IMR-90 (cell line): ENCODE data around the gene S100Z. TPM values are rescaled to one million over a fixed set of nuclear protein-coding genes. Genes with fewer than 3 reads are reported as not detected.
A peak's percentile ranks its signal among the peaks of the same experiment; 100 is the strongest.

Experiments
- ATAC-seq: fragments of 200-7000 bp; cut with Tn5 transposase; 2 replicates; pipeline ENCODE4 v1.9.1; 2020; ENCODE audit warnings: low read depth, mild to moderate bottlenecking, moderate library complexity
- BruUV-seq: library from RNA; stranded (reverse); fragments of 400-500 nt; replicated peaks from 2 replicates; lab custom pipeline; 2021; lab: Mats Ljungman, UMichigan
- CTCF ChIA-PET: fragments of 300-600 bp; formaldehyde crosslinking; extraction: SDS; loops from one replicate; lab custom pipeline; 2021; ENCODE audit warnings: antibody characterized with exemption; lab: Yijun Ruan, JAX
- POLR2A ChIA-PET: fragments of 300-600 bp; sonication (Branson Sonifier 250); formaldehyde crosslinking; loops from one replicate; lab custom pipeline; 2022; ENCODE audit warnings: antibody characterized with exemption; ENCODE audit not compliant: unreplicated experiment; lab: Charles Lee
- DNase-seq: peaks from one replicate; pipeline ENCODE4 v3.0.0; 2013
- H2AFZ ChIP-seq: replicated peaks from 2 replicates; pipeline ENCODE3; 2013; ENCODE audit warnings: low read length, mild to moderate bottlenecking; ENCODE audit not compliant: poor library complexity
- H2AK5ac ChIP-seq: 2 replicates; pipeline ENCODE4 v1.6.1; 2013; ENCODE audit warnings: low read depth, low read length, inconsistent platforms
- H2AK9ac ChIP-seq: replicated peaks from 2 replicates; pipeline ENCODE3; 2013; ENCODE audit warnings: mild to moderate bottlenecking, low read depth, low read length, moderate library complexity; ENCODE audit not compliant: poor library complexity
- H2BK120ac ChIP-seq: 2 replicates; pipeline ENCODE4 v1.6.1; 2013; ENCODE audit warnings: low read depth, low read length, inconsistent platforms
- H2BK15ac ChIP-seq: 3 replicates; pipeline ENCODE4 v1.6.1; 2013; ENCODE audit warnings: low read depth, low read length, inconsistent platforms
- H2BK20ac ChIP-seq: 2 replicates; pipeline ENCODE4 v1.6.1; 2013; ENCODE audit warnings: low read depth, mild to moderate bottlenecking, inconsistent platforms, low read length, moderate library complexity
- H2BK5ac ChIP-seq: 2 replicates; pipeline ENCODE4 v1.6.1; 2013; ENCODE audit warnings: mild to moderate bottlenecking, low read depth, low read length, inconsistent platforms; ENCODE audit not compliant: poor library complexity, severe bottlenecking
- H3K14ac ChIP-seq: replicated peaks from 2 replicates; pipeline ENCODE4 v1.6.1; 2013; ENCODE audit warnings: low read depth, low read length, inconsistent platforms
- H3K18ac ChIP-seq: 2 replicates; pipeline ENCODE4 v1.6.1; 2013; ENCODE audit warnings: low read depth, low read length, control low read depth
- H3K23ac ChIP-seq: 2 replicates; pipeline ENCODE4 v1.6.1; 2013; ENCODE audit warnings: low read depth, low read length, inconsistent platforms
- H3K27ac ChIP-seq: 2 replicates; pipeline ENCODE4 v1.5.1; 2013; ENCODE audit warnings: mild to moderate bottlenecking, control low read depth, low read length; ENCODE audit not compliant: insufficient read depth
- H3K27me3 ChIP-seq: 2 replicates; pipeline ENCODE4 v1.6.1; 2013; ENCODE audit warnings: low read length; ENCODE audit not compliant: control insufficient read depth, insufficient read depth
- H3K36me3 ChIP-seq: 2 replicates; pipeline ENCODE4 v1.6.1; 2013; ENCODE audit warnings: low read length, mixed read lengths; ENCODE audit not compliant: control insufficient read depth, insufficient read depth
- H3K4ac ChIP-seq: 2 replicates; pipeline ENCODE4 v1.6.1; 2013; ENCODE audit warnings: low read depth, low read length, inconsistent platforms
- H3K4me1 ChIP-seq: 2 replicates; pipeline ENCODE4 v1.6.1; 2013; ENCODE audit warnings: low read length, mixed read lengths; ENCODE audit not compliant: control insufficient read depth, insufficient read depth
- H3K4me2 ChIP-seq: 2 replicates; pipeline ENCODE4 v1.6.1; 2013; ENCODE audit warnings: low read depth, mild to moderate bottlenecking, control low read depth, low read length, moderate library complexity
- H3K4me3 ChIP-seq: 2 replicates; pipeline ENCODE4 v1.5.1; 2013; ENCODE audit warnings: low read depth, mild to moderate bottlenecking, control low read depth, low read length, moderate library complexity; ENCODE audit not compliant: insufficient read depth
- H3K56ac ChIP-seq: 2 replicates; pipeline ENCODE4 v1.6.1; 2013; ENCODE audit warnings: low read length, inconsistent platforms; ENCODE audit not compliant: insufficient read depth; ENCODE audit errors: extremely low read depth
- H3K79me1 ChIP-seq, 2 experiments: 2 replicates each; pipeline ENCODE4 v1.6.1; 2013; ENCODE audit warnings: low read length in 2 of 2, inconsistent platforms in 1 of 2, low read depth in 1 of 2
- H3K9ac ChIP-seq: 2 replicates; pipeline ENCODE4 v1.6.1; 2013; ENCODE audit warnings: low read depth, low read length, control low read depth
- H3K9me1 ChIP-seq: 2 replicates; pipeline ENCODE4 v1.6.1; 2013; ENCODE audit warnings: low read length, inconsistent platforms; ENCODE audit not compliant: insufficient read depth
- H3K9me3 ChIP-seq: 2 replicates; pipeline ENCODE4 v1.6.1; 2013; ENCODE audit warnings: low read length; ENCODE audit not compliant: control insufficient read depth, insufficient read depth
- H4K20me1 ChIP-seq: 2 replicates; pipeline ENCODE4 v1.6.1; 2013; ENCODE audit warnings: low read length, inconsistent platforms; ENCODE audit not compliant: insufficient read depth
- H4K5ac ChIP-seq: 2 replicates; pipeline ENCODE4 v1.6.1; 2013; ENCODE audit warnings: mild to moderate bottlenecking, low read depth, low read length, control low read depth
- H4K8ac ChIP-seq, 2 experiments: 2 replicates each; pipeline ENCODE4 v1.6.1; 2013; ENCODE audit warnings: low read depth in 2 of 2, low read length in 2 of 2, control low read depth in 1 of 2, inconsistent platforms in 1 of 2
- H4K91ac ChIP-seq: 2 replicates; pipeline ENCODE4 v1.6.1; 2013; ENCODE audit warnings: low read depth, low read length, inconsistent platforms; ENCODE audit not compliant: insufficient read depth
- BHLHE40 ChIP-seq: fragments of 150-350 bp; IDR thresholded peaks from 2 replicates; pipeline ENCODE4 v1.6.1; 2016; ENCODE audit warnings: mild to moderate bottlenecking, low read depth, low read length
- CEBPB ChIP-seq: IDR thresholded peaks from 2 replicates; pipeline ENCODE4 v1.6.1; 2012; ENCODE audit warnings: low read depth, low read length, improper control_type of control experiment
- CHD1 ChIP-seq: IDR thresholded peaks from 2 replicates; pipeline ENCODE4 v1.6.1; 2012; ENCODE audit warnings: low read depth, low read length, improper control_type of control experiment
- CTCF ChIP-seq: conservative IDR thresholded peaks from 2 replicates; pipeline ENCODE4 v1.5.1; 2012; ENCODE audit warnings: mild to moderate bottlenecking, low read depth, low read length, improper control_type of control experiment
- ELK1 ChIP-seq: fragments of 150-350 bp; IDR thresholded peaks from 2 replicates; pipeline ENCODE4 v1.6.1; 2016; ENCODE audit warnings: low read depth, mild to moderate bottlenecking, low read length, moderate library complexity, borderline replicate concordance
- FOS ChIP-seq: fragments of 150-350 bp; IDR thresholded peaks from 2 replicates; pipeline ENCODE4 v1.6.1; 2016; ENCODE audit warnings: low read depth, low read length
- MAFK ChIP-seq: IDR thresholded peaks from 2 replicates; pipeline ENCODE4 v1.6.1; 2012; ENCODE audit warnings: low read depth, low read length, improper control_type of control experiment
- MAZ ChIP-seq: IDR thresholded peaks from 2 replicates; pipeline ENCODE4 v1.6.1; 2012; ENCODE audit warnings: low read depth, mild to moderate bottlenecking, low read length, improper control_type of control experiment, moderate library complexity, borderline replicate concordance
- MXI1 ChIP-seq: IDR thresholded peaks from 2 replicates; pipeline ENCODE4 v1.6.1; 2012; ENCODE audit warnings: low read depth, mild to moderate bottlenecking, low read length, moderate library complexity, borderline replicate concordance
- NFE2L2 ChIP-seq: fragments of 150-350 bp; IDR thresholded peaks from 2 replicates; pipeline ENCODE4 v1.6.1; 2016; ENCODE audit warnings: low read depth, mild to moderate bottlenecking, low read length
- POLR2A ChIP-seq: IDR thresholded peaks from 2 replicates; pipeline ENCODE4 v1.6.1; 2012; ENCODE audit warnings: mild to moderate bottlenecking, low read depth, low read length
- RAD21 ChIP-seq: IDR thresholded peaks from 2 replicates; pipeline ENCODE4 v1.6.1; 2012; ENCODE audit warnings: low read length, improper control_type of control experiment
- RCOR1 ChIP-seq: IDR thresholded peaks from 2 replicates; pipeline ENCODE4 v1.6.1; 2012; ENCODE audit warnings: mild to moderate bottlenecking, low read length, improper control_type of control experiment; ENCODE audit not compliant: insufficient replicate concordance
- RFX5 ChIP-seq: IDR thresholded peaks from 2 replicates; pipeline ENCODE4 v1.8.0; 2012; ENCODE audit warnings: low read depth, mild to moderate bottlenecking, low read length, moderate library complexity
- SMC3 ChIP-seq: fragments of 150-350 bp; IDR thresholded peaks from 2 replicates; pipeline ENCODE4 v1.6.1; 2016; ENCODE audit warnings: low read depth, mild to moderate bottlenecking, antibody characterized with exemption, low read length, moderate library complexity
- USF2 ChIP-seq: fragments of 150-350 bp; IDR thresholded peaks from 2 replicates; pipeline ENCODE4 v1.6.1; 2017; ENCODE audit warnings: mild to moderate bottlenecking, antibody characterized with exemption, low read length, low read depth
- WGBS, 2 experiments: methylation state at CpG; one replicate each; pipeline versions ENCODE4 v1.1.5 to v1.1.7; 2013; ENCODE audit warnings: missing lambda C conversion rate in 2 of 2; ENCODE audit not compliant: insufficient read length in 1 of 2; ENCODE audit errors: extremely low coverage in 2 of 2; 5-methylcytosine and 5-hydroxymethylcytosine counted together
- dilution Hi-C: fragments of 300-500 bp; cut with HindIII; formaldehyde crosslinking; loops from one replicate; pipeline ENCODE4 v1.14.3; 2018; ENCODE audit warnings: low sequenced_read_pairs; ENCODE audit not compliant: unreplicated experiment
- in situ Hi-C: fragments of 300-500 bp; cut with MboI; formaldehyde crosslinking; loops from 3 replicates; pipeline ENCODE4 v1.14.3; 2019; ENCODE audit warnings: low sequenced_read_pairs, inconsistent platforms, mixed read lengths
- intact Hi-C: fragments of 100-400 bp; cut with micrococcal nuclease; formaldehyde crosslinking; loops from 2 replicates; pipeline ENCODE4 v1.10.0; 2022
- polyA plus RNA-seq, 3 experiments: library from polyadenylated mRNA; depleted of rRNA; stranded (reverse); fragments of >200 nt; gene quantifications; 2 replicates each; pipeline ENCODE4 v1.2.3, GENCODE V29; 2012; ENCODE audit warnings: low replicate concordance in 1 of 3
- total RNA-seq: library from RNA; depleted of rRNA; stranded (reverse); fragments of >200 nt; gene quantifications from 2 replicates; pipeline ENCODE4 v1.2.3, GENCODE V29; 2012

The S100Z gene
- total and polyA plus RNA-seq, 2 of the 4 experiments (the other 2 are of a cell fraction): not detected

- peak overlapping the region; percentile 19; the same call in 1 of the 2 replicates for H4K91ac ChIP-seq
- H3K9me3 ChIP-seq: no peaks in the 10 kb centered on the region
- peaks cover 11% of the 10 kb centered on the region for H3K4me1 ChIP-seq
- DNase-seq (no peak), ATAC-seq (no peak)
- H2AK9ac ChIP-seq: no peak overlapping the region
- no peak overlapping the region for H3K56ac ChIP-seq
- BruUV-seq: no TSS peak
- no peak overlapping the region for H3K4me3 ChIP-seq
- H3K4me2 ChIP-seq: no peak overlapping the region
- no peaks in the 10 kb centered on the region for H3K27me3 ChIP-seq
- WGBS, 2 experiments: 88% methylated on average over 4 of the region's 5 CpGs; no CpG with 5 or more reads in 1 of the 2 experiments
- peak overlapping the region; percentile 75 for H2AK5ac ChIP-seq
- TF ChIP-seq FOS: no peak
- TF ChIP-seq BHLHE40: no peak
- TF ChIP-seq MAZ: no peak
- no peak for TF ChIP-seq CEBPB
- TF ChIP-seq RCOR1: no peak
- TF ChIP-seq USF2: no peak
- TF ChIP-seq CHD1: no peak
- TF ChIP-seq MAFK: no peak
- no peak for TF ChIP-seq POLR2A
- TF ChIP-seq SMC3: no peak
- TF ChIP-seq NFE2L2: no peak
- TF ChIP-seq RFX5: no peak
- TF ChIP-seq ELK1: no peak
- no peak for TF ChIP-seq RAD21
- no peak for TF ChIP-seq CTCF
- TF ChIP-seq MXI1: no peak
- peaks cover 4% of the 10 kb centered on the region; the same call in 1 of the 2 replicates for H3K9me1 ChIP-seq
- H4K8ac ChIP-seq: peak overlapping the region; percentile 6 to 11; a peak in 1 of 4 replicates
- no peak overlapping the region; the same call in none of the 2 replicates for H3K14ac ChIP-seq
- in situ Hi-C loops: no loop called here
- no peak overlapping the region for H3K27ac ChIP-seq
- H3K4ac ChIP-seq: peak overlapping the region; percentile 22
- ChIA-PET CTCF (no interaction called here), POLR2A (no interaction called here)
- peak overlapping the region; percentile 0 for H3K18ac ChIP-seq
- dilution Hi-C loops: no loop called here
- intact Hi-C loops: no loop called here
- no peaks in the 10 kb centered on the region for H3K36me3 ChIP-seq
- no peak overlapping the region for H2BK5ac ChIP-seq
- H4K20me1 ChIP-seq: peaks cover 3% of the 10 kb centered on the region; the same call in 1 of the 2 replicates
- peak overlapping the region; percentile 82; the same call in 1 of the 3 replicates for H2BK15ac ChIP-seq
- peak overlapping the region; percentile 11; the same call in 1 of the 2 replicates for H3K23ac ChIP-seq
- peak overlapping the region; percentile 72 for H2BK120ac ChIP-seq
- peak overlapping the region; percentile 24 for H2AFZ ChIP-seq
- peak overlapping the region; percentile 76; the same call in 1 of the 2 replicates for H2BK20ac ChIP-seq
- H3K9ac ChIP-seq: no peak overlapping the region
- no peaks in the 10 kb centered on the region for H3K79me1 ChIP-seq
- H4K5ac ChIP-seq: peak overlapping the region; percentile 1; the same call in 1 of the 2 replicates
Measured at GRCh38 chr5:76808141-76808691, 41.6 kb upstream of the S100Z start.
